T-cell (primary cell): ENCODE results near the gene QSOX1. TPM values are rescaled to one million over a fixed set of nuclear protein-coding genes. Genes with fewer than 3 reads are reported as not detected.

ENCODE experiments used
- ATAC-seq, 4 experiments: fragments of 200-7000 bp in 3 of 4; fragments of 150-1000 bp in 1 of 4; cut with Tn5 transposase; replicated peaks in 1 of 4; 1 replicate in 3 of 4; 2 replicates in 1 of 4; pipeline ENCODE4 v1.10.0; 2021; ENCODE audit warnings: moderate library complexity in 3 of 4, mild to moderate bottlenecking in 2 of 4, moderate number of reproducible peaks in 1 of 4
- CTCF ChIA-PET, 2 donors: fragments of 300-600 bp; sonication (Branson Sonifier 250); formaldehyde crosslinking; loops; one replicate each; lab custom pipeline; 2022; ENCODE audit warnings: antibody characterized with exemption in 2 of 2; lab: Charles Lee
- POLR2A ChIA-PET, 2 donors: fragments of 300-600 bp; sonication (Branson Sonifier 250); formaldehyde crosslinking; loops; one replicate each; lab custom pipeline; 2022; ENCODE audit warnings: antibody characterized with exemption in 2 of 2; lab: Charles Lee
- DNase-seq, 35 experiments: peaks; one replicate each; pipeline versions ENCODE4 v3.0.0 to v3.0.0-alpha.2; 2013 to 2023
- H3K27ac ChIP-seq: one replicate; pipeline ENCODE4 v1.5.1; 2013; ENCODE audit warnings: low read length
- H3K27me3 ChIP-seq, 2 experiments: replicated peaks in 1 of 2; 1 replicate in 1 of 2; 2 replicates in 1 of 2; pipeline versions ENCODE4 v1.6.1 to v1.7.0; 2013; ENCODE audit warnings: low read length in 1 of 2, mixed read lengths in 1 of 2; ENCODE audit not compliant: control insufficient read depth in 2 of 2, insufficient read depth in 2 of 2; ENCODE audit errors: extremely low read depth in 1 of 2
- H3K36me3 ChIP-seq, 2 donors: 1 replicate in 1 of 2; 2 replicates in 1 of 2; pipeline versions ENCODE4 v1.6.1 to v1.7.0; 2013; ENCODE audit warnings: low read length in 1 of 2; ENCODE audit not compliant: control insufficient read depth in 2 of 2, insufficient read depth in 1 of 2; ENCODE audit errors: extremely low read depth in 1 of 2
- H3K4me1 ChIP-seq, 2 experiments: 1 replicate in 1 of 2; 2 replicates in 1 of 2; pipeline versions ENCODE4 v1.6.1 to v1.7.0; 2013; ENCODE audit warnings: low read length in 2 of 2, mixed read lengths in 1 of 2; ENCODE audit not compliant: insufficient read depth in 2 of 2, control insufficient read depth in 1 of 2; ENCODE audit errors: extremely low read depth in 1 of 2
- H3K4me3 ChIP-seq, 2 donors: 1 replicate in 1 of 2; 2 replicates in 1 of 2; pipeline versions ENCODE4 v1.5.1 to v1.7.0; 2013; ENCODE audit warnings: mild to moderate bottlenecking in 2 of 2, low read length in 1 of 2, moderate library complexity in 1 of 2; ENCODE audit not compliant: control insufficient read depth in 1 of 2; ENCODE audit errors: extremely low read depth in 1 of 2
- H3K9me3 ChIP-seq: 2 replicates; pipeline ENCODE4 v1.7.0; 2013
- H3K27ac Mint-ChIP-seq, 2 donors: one replicate each; pipeline ENCODE4 v1.8.0; 2020 to 2021; ENCODE audit warnings: mild to moderate bottlenecking in 2 of 2, mixed read lengths in 2 of 2
- H3K27me3 Mint-ChIP-seq, 2 donors: one replicate each; pipeline ENCODE4 v1.8.0; 2021 to 2022; ENCODE audit warnings: mixed read lengths in 2 of 2
- H3K36me3 Mint-ChIP-seq: one replicate; pipeline ENCODE4 v1.8.0; 2021; ENCODE audit warnings: mixed read lengths
- H3K4me1 Mint-ChIP-seq, 3 donors: one replicate each; pipeline ENCODE4 v1.8.0; 2020 to 2022; ENCODE audit warnings: mixed read lengths in 3 of 3, mild to moderate bottlenecking in 1 of 3
- H3K4me3 Mint-ChIP-seq, 3 donors: one replicate each; pipeline ENCODE4 v1.8.0; 2020 to 2022; ENCODE audit warnings: mild to moderate bottlenecking in 3 of 3, mixed read lengths in 3 of 3, moderate library complexity in 3 of 3
- H3K9me3 Mint-ChIP-seq, 3 donors: one replicate each; pipeline ENCODE4 v1.8.0; 2020 to 2022; ENCODE audit warnings: mixed read lengths in 3 of 3
- WGBS: methylation state at CpG from one replicate; pipeline ENCODE4 v1.1.5; 2013; ENCODE audit warnings: missing lambda C conversion rate; ENCODE audit not compliant: insufficient coverage; 5-methylcytosine and 5-hydroxymethylcytosine counted together
- total RNA-seq, 35 experiments: library from RNA in 6 of 35; stranded (reverse) in 6 of 35; fragments of 120-200 nt in 1 of 35; gene quantifications; one replicate each; pipeline versions ENCODE4 v1.2.1 to v1.2.4 and lab custom pipeline; 2013 to 2026

QSOX1 gene
- total RNA-seq, 5 donors from 2014 or later (not counting 1 experiment from before 2014, with no cell fraction given) = 19.7 to 32.5 (median 28.2) TPM

GRCh38 chr1:180175806-180176205 lies 21.1 kb downstream of the QSOX1 start:
- 88% methylated on average over 9 of the region's 9 CpGs for WGBS
- peaks cover 6% of the 10 kb centered on the region for H3K36me3 Mint-ChIP-seq
- POLR2A ChIA-PET = no interaction called here

GRCh38 chr1:180176965-180177364 lies 22.3 kb downstream of the QSOX1 start:
- Mint-ChIP-seq H3K27ac (peak overlapping the region in 1 of 2 donors; percentile 66), H3K4me1 (no peaks in the 10 kb centered on the region), H3K4me3 (no peak overlapping the region), H3K36me3 (peaks cover under 1% of the 10 kb centered on the region), H3K27me3 (no peaks in the 10 kb centered on the region), H3K9me3 (no peaks in the 10 kb centered on the region)
- ATAC-seq (no peak), DNase-seq (no peak)
- H3K9me3 ChIP-seq = no peaks in the 10 kb centered on the region
- H3K27ac ChIP-seq = no peak overlapping the region
- no peak overlapping the region for H3K4me3 ChIP-seq
- ChIA-PET POLR2A (no interaction called here), CTCF (interaction anchor here (0.6 to 1.0 kb wide), 8 partner anchors 12 to 1652 kb away, joined by 3 to 9 read pairs (median 3); no protein-coding TSS in a partner anchor)
- no peaks in the 10 kb centered on the region for H3K27me3 ChIP-seq
- peaks cover 0 to 4% of the 10 kb centered on the region in 2 donors for H3K36me3 ChIP-seq
- WGBS = no CpG with 5 or more reads among the region's 4 CpGs
- no peaks in the 10 kb centered on the region for H3K4me1 ChIP-seq

More at GRCh38 chr1:180175806-180176205, 21.1 kb downstream of the QSOX1 start:
- H3K4me1 ChIP-seq = no peaks in the 10 kb centered on the region
- ATAC-seq (no peak), DNase-seq (no peak)
- H3K27ac Mint-ChIP-seq = no peak overlapping the region
- peaks cover 0 to 6% (median 0%) of the 10 kb centered on the region in 3 donors for H3K4me1 Mint-ChIP-seq
- no peaks in the 10 kb centered on the region for H3K27me3 ChIP-seq
- no peaks in the 10 kb centered on the region for H3K27me3 Mint-ChIP-seq
- no peaks in the 10 kb centered on the region for H3K9me3 ChIP-seq
- peaks cover 0 to 4% of the 10 kb centered on the region in 2 donors for H3K36me3 ChIP-seq
- no peak overlapping the region for H3K27ac ChIP-seq
- CTCF ChIA-PET = interaction anchor here (0.7 to 1.0 kb wide), 2 partner anchors 10 to 308 kb away, joined by 3 read pairs; no protein-coding TSS in a partner anchor
- no peak overlapping the region for H3K4me3 Mint-ChIP-seq
- no peaks in the 10 kb centered on the region for H3K9me3 Mint-ChIP-seq
- H3K4me3 ChIP-seq = no peak overlapping the region

- DNase-seq = no peak
- POLR2A ChIA-PET = no interaction called here
- Mint-ChIP-seq H3K36me3 (peaks cover 7% of the 10 kb centered on the region), H3K4me3 (no peak overlapping the region), H3K9me3 (no peaks in the 10 kb centered on the region), H3K27ac (no peak overlapping the region), H3K27me3 (no peaks in the 10 kb centered on the region), H3K4me1 (no peaks in the 10 kb centered on the region)
- no peak overlapping the region for H3K4me3 ChIP-seq
- ATAC-seq = no peak
- H3K9me3 ChIP-seq = no peaks in the 10 kb centered on the region
- H3K27ac ChIP-seq = no peak overlapping the region
- no peaks in the 10 kb centered on the region for H3K27me3 ChIP-seq
- CTCF ChIA-PET = interaction anchor here (0.6 to 1.9 kb wide), 3 partner anchors 75 to 307 kb away, joined by 4 to 8 read pairs (median 4); no protein-coding TSS in a partner anchor
- H3K4me1 ChIP-seq = no peaks in the 10 kb centered on the region
- WGBS = 80% methylated on average over 1 of the region's 4 CpGs
- H3K36me3 ChIP-seq = peaks cover 0 to 4% of the 10 kb centered on the region in 2 donors
Measured at GRCh38 chr1:180177931-180178330, 23.3 kb downstream of the QSOX1 start.

DNA sequence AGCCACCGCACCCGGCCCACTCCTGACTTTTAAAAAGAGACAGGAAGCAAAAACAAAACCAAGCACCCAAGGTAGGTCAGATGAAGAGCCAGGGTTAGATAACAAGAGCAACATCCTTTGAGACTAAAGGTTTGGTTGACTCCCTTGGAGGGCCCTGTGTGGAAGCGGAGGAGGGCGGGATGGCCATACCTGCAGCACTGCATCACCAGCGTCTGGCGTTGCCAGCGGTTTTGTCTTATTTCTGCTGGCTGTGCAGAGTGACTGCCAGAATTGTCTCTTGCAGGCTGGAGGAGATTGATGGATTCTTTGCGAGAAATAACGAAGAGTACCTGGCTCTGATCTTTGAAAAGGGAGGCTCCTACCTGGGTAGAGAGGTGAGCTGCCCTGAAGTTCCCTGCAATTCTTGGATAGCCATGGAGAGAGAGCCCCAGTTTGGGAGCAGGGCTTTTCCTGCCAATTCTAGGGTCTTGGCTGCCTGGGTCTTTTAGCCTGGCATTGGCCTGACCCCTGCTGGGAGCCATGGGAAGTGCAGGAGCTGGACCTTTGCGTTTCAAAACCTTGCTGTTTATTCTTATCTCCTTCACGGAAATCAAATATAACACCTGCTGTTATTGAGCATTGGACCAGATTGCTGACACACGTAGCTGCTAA lies 24.0 kb downstream of the QSOX1 start:
- H3K4me3 Mint-ChIP-seq = no peak overlapping the region
- WGBS = 92% methylated on average over 8 of the region's 12 CpGs
- peak overlapping the region in 1 of 2 donors; percentile 64 for H3K27ac Mint-ChIP-seq
- no peaks in the 10 kb centered on the region for H3K9me3 Mint-ChIP-seq
- Histone ChIP-seq H3K4me1 (no peaks in the 10 kb centered on the region), H3K27ac (no peak overlapping the region), H3K27me3 (no peaks in the 10 kb centered on the region), H3K9me3 (no peaks in the 10 kb centered on the region), H3K4me3 (no peak overlapping the region), H3K36me3 (peaks cover 0 to 4% of the 10 kb centered on the region in 2 donors)
- DNase-seq (peak in 31 of 35 experiments; percentile 15 to 75 (median 57)), ATAC-seq (peak; percentile 60 to 75 (median 67))
- H3K27me3 Mint-ChIP-seq = no peaks in the 10 kb centered on the region
- peaks cover 7% of the 10 kb centered on the region for H3K36me3 Mint-ChIP-seq
- CTCF ChIA-PET = interaction anchor here (0.6 to 3.2 kb wide), 26 partner anchors 8 to 472 kb away, joined by 3 to 28 read pairs (median 4); no protein-coding TSS in a partner anchor
- H3K4me1 Mint-ChIP-seq = no peaks in the 10 kb centered on the region
- POLR2A ChIA-PET = interaction anchor here in 1 of 2 donors (0.5 to 1.0 kb wide), 2 partner anchors 71 to 163 kb away, joined by 4 read pairs; no protein-coding TSS in a partner anchor

DNA sequence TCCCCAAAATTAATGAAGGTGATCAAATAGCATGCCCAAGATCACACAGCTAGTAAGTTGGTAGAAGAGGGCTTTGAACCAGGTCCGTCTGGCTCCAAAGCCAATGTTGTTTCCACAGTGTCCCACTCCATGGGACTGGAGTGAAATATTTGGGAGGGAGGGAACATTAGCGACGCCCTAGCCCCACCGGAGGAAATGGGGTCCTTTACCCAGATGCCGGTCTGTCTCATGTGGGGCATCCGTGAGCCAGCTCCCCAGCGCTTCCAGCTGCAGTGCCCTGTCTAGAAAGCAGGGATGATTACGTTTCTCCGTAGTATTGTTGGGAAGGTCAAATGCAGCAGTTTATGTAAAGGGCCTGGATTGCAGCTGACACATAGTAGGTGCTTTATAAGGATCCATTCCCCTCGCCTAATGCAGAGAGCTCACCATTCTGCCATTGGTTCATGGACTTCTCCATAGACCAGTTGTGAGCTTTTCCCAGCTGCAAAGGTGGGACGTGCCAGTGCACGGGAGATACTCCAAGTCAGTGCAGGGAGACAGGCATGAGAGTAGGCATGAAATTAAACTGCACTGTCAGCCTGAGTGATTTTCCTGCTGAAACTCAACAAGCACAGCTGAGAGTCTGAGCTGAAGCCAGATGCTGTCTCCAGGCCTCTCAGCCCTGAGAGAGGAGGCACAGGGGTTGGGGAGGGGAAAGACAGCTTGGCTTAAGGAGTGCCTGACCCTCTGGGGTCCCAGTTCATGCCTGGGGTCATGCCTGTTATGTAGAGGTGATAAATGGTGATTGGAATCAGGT lies 24.7 kb downstream of the QSOX1 start:
- ChIA-PET POLR2A (interaction anchor here in 1 of 2 donors (0.5 to 1.0 kb wide), 3 partner anchors 71 to 282 kb away, joined by 3 to 4 read pairs (median 4); no protein-coding TSS in a partner anchor), CTCF (interaction anchor here (0.5 to 3.2 kb wide), 32 partner anchors 9 to 473 kb away, joined by 3 to 28 read pairs (median 4); no protein-coding TSS in a partner anchor)
- no peak for DNase-seq
- no peaks in the 10 kb centered on the region for H3K27me3 ChIP-seq
- peaks cover 12% of the 10 kb centered on the region for H3K36me3 Mint-ChIP-seq
- no peak overlapping the region for H3K4me3 ChIP-seq
- no peak overlapping the region for H3K27ac Mint-ChIP-seq
- H3K27ac ChIP-seq = no peak overlapping the region
- WGBS = 87% methylated on average over 7 of the region's 12 CpGs
- H3K36me3 ChIP-seq = peaks cover 4% of the 10 kb centered on the region in 2 donors
- no peaks in the 10 kb centered on the region for H3K9me3 ChIP-seq
- no peaks in the 10 kb centered on the region for H3K27me3 Mint-ChIP-seq
- no peaks in the 10 kb centered on the region for H3K4me1 ChIP-seq
- H3K4me3 Mint-ChIP-seq = no peak overlapping the region
- no peak for ATAC-seq
- H3K9me3 Mint-ChIP-seq = no peaks in the 10 kb centered on the region
- H3K4me1 Mint-ChIP-seq = no peaks in the 10 kb centered on the region

DNA sequence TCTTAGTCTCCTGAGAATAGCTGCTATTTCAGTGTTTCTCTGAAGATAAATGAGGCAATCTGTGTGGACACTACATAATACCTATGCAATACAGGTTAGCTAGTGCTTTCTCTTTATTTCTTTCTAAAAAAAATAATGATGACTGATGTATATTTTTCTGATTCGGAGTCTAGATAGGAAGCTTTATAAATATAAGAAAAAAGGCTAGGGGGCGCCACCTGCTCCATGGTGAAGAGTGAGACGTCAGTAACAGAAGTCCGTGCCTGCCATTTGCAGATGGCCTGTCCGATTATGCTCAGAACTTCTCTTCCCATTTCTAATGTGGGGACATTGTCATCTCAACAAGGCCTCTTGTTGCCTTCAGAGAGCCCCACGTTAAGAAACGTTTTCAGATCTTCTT lies 26.4 kb downstream of the QSOX1 start:
- Histone ChIP-seq H3K27me3 (no peaks in the 10 kb centered on the region), H3K4me1 (no peaks in the 10 kb centered on the region), H3K27ac (no peak overlapping the region), H3K36me3 (peaks cover 10 to 12% of the 10 kb centered on the region in 2 donors), H3K4me3 (no peak overlapping the region), H3K9me3 (no peaks in the 10 kb centered on the region)
- DNase-seq (peak in 3 of 35 experiments; percentile 4 to 29 (median 16)), ATAC-seq (no peak)
- Mint-ChIP-seq H3K27ac (no peak overlapping the region), H3K36me3 (peaks cover 26% of the 10 kb centered on the region), H3K4me1 (no peaks in the 10 kb centered on the region), H3K27me3 (no peaks in the 10 kb centered on the region), H3K4me3 (no peak overlapping the region), H3K9me3 (no peaks in the 10 kb centered on the region)
- ChIA-PET CTCF (interaction anchor here (0.7 to 3.2 kb wide), 10 partner anchors 9 to 475 kb away, joined by 3 to 28 read pairs (median 4); no protein-coding TSS in a partner anchor), POLR2A (no interaction called here)
- WGBS = 88% methylated on average over 6 of the region's 7 CpGs
